Measurements from ENCODE around the gene ACSL6. TPM values are rescaled to one million over a fixed set of nuclear protein-coding genes. Genes with fewer than 3 reads are reported as not detected.

ACSL6 gene
- total RNA-seq, 1 experiment from 2014 or later, result 4.8 TPM

GRCh38 chr5:131953969-131954368 is 57.5 kb downstream of the ACSL6 start:
- no peak for DNase-seq (ENCODE audit: low spot score)
- Mint-ChIP-seq H3K36me3 (no peaks in the 10 kb centered on the region), H3K4me3 (no peak overlapping the region), H3K9me3 (no peaks in the 10 kb centered on the region), H3K27ac (no peak overlapping the region), H3K27me3 (ENCODE audit: low read depth) (no peaks in the 10 kb centered on the region), H3K4me1 (no peaks in the 10 kb centered on the region)
- POLR2A ChIA-PET, result no interaction called here
- CTCF ChIA-PET, result no interaction called here
- TF ChIP-seq, protein P1, sequence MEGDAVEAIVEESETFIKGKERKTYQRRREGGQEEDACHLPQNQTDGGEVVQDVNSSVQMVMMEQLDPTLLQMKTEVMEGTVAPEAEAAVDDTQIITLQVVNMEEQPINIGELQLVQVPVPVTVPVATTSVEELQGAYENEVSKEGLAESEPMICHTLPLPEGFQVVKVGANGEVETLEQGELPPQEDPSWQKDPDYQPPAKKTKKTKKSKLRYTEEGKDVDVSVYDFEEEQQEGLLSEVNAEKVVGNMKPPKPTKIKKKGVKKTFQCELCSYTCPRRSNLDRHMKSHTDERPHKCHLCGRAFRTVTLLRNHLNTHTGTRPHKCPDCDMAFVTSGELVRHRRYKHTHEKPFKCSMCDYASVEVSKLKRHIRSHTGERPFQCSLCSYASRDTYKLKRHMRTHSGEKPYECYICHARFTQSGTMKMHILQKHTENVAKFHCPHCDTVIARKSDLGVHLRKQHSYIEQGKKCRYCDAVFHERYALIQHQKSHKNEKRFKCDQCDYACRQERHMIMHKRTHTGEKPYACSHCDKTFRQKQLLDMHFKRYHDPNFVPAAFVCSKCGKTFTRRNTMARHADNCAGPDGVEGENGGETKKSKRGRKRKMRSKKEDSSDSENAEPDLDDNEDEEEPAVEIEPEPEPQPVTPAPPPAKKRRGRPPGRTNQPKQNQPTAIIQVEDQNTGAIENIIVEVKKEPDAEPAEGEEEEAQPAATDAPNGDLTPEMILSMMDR (IDR thresholded peaks at IDR 0.05), result no peak
- TF ChIP-seq ZNF317 (CRISPR knock-in tag; IDR thresholded peaks at IDR 0.05; ENCODE audit: borderline replicate concordance, low read depth) (no peak), ZNF121 (CRISPR knock-in tag; IDR thresholded peaks at IDR 0.05) (no peak), ZNF138 (CRISPR knock-in tag; conservative IDR thresholded peaks at IDR 0.05) (no peak), CREM (CRISPR knock-in tag; IDR thresholded peaks at IDR 0.05) (no peak), TEAD4 (CRISPR knock-in tag; IDR thresholded peaks at IDR 0.05) (no peak), ARID4B (CRISPR knock-in tag; IDR thresholded peaks at IDR 0.05; ENCODE audit: borderline replicate concordance) (no peak), IRF1 (CRISPR knock-in tag; IDR thresholded peaks at IDR 0.05) (no peak), SP1 (CRISPR knock-in tag; conservative IDR thresholded peaks at IDR 0.05) (no peak), MLX (CRISPR knock-in tag; IDR thresholded peaks at IDR 0.05) (no peak), ZNF423 (CRISPR knock-in tag; IDR thresholded peaks at IDR 0.05) (no peak), JUN (CRISPR knock-in tag; IDR thresholded peaks at IDR 0.05) (no peak), MXD4 (CRISPR knock-in tag; IDR thresholded peaks at IDR 0.05; ENCODE audit: borderline replicate concordance) (no peak), ATF2 (CRISPR knock-in tag; IDR thresholded peaks at IDR 0.05; ENCODE audit: borderline replicate concordance, low read depth) (no peak), USF1 (CRISPR knock-in tag; IDR thresholded peaks at IDR 0.05) (no peak)
- TF ChIP-seq, protein P2, sequence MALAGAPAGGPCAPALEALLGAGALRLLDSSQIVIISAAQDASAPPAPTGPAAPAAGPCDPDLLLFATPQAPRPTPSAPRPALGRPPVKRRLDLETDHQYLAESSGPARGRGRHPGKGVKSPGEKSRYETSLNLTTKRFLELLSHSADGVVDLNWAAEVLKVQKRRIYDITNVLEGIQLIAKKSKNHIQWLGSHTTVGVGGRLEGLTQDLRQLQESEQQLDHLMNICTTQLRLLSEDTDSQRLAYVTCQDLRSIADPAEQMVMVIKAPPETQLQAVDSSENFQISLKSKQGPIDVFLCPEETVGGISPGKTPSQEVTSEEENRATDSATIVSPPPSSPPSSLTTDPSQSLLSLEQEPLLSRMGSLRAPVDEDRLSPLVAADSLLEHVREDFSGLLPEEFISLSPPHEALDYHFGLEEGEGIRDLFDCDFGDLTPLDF (CRISPR knock-in tag; IDR thresholded peaks at IDR 0.05), result no peak
- TF ChIP-seq, protein P3, sequence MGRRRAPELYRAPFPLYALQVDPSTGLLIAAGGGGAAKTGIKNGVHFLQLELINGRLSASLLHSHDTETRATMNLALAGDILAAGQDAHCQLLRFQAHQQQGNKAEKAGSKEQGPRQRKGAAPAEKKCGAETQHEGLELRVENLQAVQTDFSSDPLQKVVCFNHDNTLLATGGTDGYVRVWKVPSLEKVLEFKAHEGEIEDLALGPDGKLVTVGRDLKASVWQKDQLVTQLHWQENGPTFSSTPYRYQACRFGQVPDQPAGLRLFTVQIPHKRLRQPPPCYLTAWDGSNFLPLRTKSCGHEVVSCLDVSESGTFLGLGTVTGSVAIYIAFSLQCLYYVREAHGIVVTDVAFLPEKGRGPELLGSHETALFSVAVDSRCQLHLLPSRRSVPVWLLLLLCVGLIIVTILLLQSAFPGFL (CRISPR knock-in tag; IDR thresholded peaks at IDR 0.05; ENCODE audit: borderline replicate concordance), result no peak
- TF ChIP-seq, protein P4, sequence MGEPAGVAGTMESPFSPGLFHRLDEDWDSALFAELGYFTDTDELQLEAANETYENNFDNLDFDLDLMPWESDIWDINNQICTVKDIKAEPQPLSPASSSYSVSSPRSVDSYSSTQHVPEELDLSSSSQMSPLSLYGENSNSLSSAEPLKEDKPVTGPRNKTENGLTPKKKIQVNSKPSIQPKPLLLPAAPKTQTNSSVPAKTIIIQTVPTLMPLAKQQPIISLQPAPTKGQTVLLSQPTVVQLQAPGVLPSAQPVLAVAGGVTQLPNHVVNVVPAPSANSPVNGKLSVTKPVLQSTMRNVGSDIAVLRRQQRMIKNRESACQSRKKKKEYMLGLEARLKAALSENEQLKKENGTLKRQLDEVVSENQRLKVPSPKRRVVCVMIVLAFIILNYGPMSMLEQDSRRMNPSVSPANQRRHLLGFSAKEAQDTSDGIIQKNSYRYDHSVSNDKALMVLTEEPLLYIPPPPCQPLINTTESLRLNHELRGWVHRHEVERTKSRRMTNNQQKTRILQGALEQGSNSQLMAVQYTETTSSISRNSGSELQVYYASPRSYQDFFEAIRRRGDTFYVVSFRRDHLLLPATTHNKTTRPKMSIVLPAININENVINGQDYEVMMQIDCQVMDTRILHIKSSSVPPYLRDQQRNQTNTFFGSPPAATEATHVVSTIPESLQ (CRISPR knock-in tag; IDR thresholded peaks at IDR 0.05), result no peak
- TF ChIP-seq, protein P5, sequence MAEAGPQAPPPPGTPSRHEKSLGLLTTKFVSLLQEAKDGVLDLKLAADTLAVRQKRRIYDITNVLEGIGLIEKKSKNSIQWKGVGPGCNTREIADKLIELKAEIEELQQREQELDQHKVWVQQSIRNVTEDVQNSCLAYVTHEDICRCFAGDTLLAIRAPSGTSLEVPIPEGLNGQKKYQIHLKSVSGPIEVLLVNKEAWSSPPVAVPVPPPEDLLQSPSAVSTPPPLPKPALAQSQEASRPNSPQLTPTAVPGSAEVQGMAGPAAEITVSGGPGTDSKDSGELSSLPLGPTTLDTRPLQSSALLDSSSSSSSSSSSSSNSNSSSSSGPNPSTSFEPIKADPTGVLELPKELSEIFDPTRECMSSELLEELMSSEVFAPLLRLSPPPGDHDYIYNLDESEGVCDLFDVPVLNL (CRISPR knock-in tag; IDR thresholded peaks at IDR 0.05; ENCODE audit: borderline replicate concordance, low read depth), result no peak
- ATAC-seq, result no peak
